Fibroblast of lung (primary cell): ENCODE data around the gene RAPGEF4.

Source experiments
- CTCF ChIP-seq, 2 donors: IDR thresholded peaks in 1 of 2; conservative IDR thresholded peaks in 1 of 2; 1 replicate in 1 of 2; 2 replicates in 1 of 2; pipeline ENCODE4 v1.5.1; 2011 to 2012; ENCODE audit warnings: low read length in 2 of 2, control low read depth in 1 of 2, inconsistent platforms in 1 of 2, low read depth in 1 of 2, mild to moderate bottlenecking in 1 of 2
- EZH2 ChIP-seq: IDR thresholded peaks from 2 replicates; pipeline ENCODE4 v1.5.1; 2012; ENCODE audit warnings: low read length, control low read depth, mild to moderate bottlenecking; ENCODE audit errors: missing control alignments

- TF ChIP-seq CTCF (conservative IDR thresholded peaks at IDR 0.05 in 1 of 2, IDR thresholded peaks at IDR 0.05 in 1 of 2; ENCODE audit: low read depth in 1 of 2, low read length in 2 of 2) (no peak), EZH2 (no peak)
Observed at GRCh38 chr2:172843902-172844715, 108.5 kb downstream of the RAPGEF4 start.
